ENCODE results near the gene NCAPD3.
"Not testable (repeated sequence)": the region's sequence is repeated elsewhere in the genome, so short reads cannot be mapped to it uniquely, and the experiment has no call there.

The NCAPD3 gene

DNA sequence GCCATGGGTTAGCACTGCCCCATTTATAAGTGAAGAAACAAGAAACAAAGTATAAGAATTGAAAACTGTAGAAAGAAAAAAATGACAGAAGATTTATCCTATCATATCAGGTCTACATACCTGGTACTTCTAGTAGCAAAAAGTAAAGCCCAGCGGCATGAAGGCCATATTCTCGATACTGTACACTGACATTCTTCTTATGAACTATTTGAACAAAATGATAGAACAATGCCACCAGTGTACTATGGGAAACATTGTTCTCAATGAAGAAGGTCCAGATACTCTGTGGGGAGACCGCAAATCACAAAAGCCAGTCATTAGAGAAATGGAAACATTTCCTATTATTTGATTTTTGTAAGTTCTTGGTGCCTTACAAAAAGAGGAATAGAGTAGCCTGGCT lies 7.0 kb downstream of the NCAPD3 start:
- no peak for DNase-seq

DNA sequence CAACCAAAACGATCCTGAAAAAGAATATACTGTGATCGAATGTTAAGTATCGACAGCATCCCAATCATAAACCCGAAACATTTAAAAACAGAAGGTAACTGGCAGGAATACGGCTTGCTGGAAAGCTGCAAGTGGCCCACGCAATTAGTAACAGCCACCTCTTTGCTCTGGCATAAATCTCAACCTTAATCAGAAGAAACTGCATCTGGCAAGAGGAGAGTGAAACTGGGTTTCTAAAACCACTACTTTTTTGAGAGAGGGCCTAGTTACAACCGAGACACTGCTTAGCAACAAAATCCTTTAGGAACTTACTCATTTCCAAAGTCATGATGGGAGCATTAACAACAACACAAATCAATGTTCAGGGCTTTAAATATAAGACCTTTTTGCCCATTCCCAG lies 7.9 kb downstream of the NCAPD3 start:
- no peak for DNase-seq

DNA sequence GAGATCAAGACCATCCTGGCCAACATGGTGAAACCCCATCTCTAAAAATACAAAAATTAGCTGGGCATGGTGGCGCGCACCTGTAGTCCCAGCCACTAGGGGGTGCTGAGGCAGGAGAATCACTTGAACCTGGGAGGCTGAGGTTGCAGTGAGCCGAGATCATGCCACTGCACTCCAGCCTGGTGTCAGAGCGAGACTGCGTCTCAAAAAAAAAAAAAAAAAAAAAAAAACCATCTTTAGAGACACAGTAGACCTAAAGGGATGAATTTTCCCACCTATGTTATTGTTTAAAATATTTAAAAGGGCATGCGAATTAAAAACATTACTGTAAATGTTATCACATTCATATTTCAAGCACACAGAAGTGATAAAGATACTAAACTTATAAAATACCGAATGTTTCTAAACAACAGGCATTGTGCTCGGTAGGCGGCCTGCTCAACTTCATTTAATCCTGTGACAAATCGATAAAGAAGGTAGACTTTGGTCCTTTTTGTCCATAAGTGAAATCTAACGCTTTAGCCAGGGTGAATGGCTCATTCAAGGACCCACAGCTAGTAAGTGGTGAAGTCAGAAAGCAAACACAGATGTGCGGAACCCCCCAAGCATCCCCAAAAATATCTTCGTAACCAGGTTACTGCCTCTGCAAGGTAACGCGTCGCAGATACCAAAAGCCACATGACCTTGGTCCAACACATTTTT lies 16.1 kb downstream of the NCAPD3 start:
- DNase-seq: peak; percentile 71

DNA sequence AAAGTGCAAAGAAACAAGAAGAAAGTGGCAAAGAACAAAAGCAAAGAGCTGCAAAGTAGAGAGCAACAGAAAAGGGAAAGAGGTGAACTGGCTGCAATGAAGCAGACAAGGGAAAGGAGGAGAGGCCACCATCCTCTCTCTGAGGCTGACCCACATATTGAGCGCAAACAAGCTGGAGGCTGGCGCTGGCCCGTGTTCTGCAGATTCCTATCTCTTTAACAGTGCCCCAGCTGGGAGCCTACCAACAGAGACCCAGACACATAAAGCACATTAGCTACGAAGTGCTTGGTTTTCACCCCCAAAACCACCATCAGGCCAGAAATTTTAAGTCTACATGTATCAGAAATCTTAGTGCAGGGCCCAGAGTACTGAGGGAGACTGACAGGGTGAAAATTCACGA lies 17.6 kb downstream of the NCAPD3 start:
- no peak for DNase-seq

DNA sequence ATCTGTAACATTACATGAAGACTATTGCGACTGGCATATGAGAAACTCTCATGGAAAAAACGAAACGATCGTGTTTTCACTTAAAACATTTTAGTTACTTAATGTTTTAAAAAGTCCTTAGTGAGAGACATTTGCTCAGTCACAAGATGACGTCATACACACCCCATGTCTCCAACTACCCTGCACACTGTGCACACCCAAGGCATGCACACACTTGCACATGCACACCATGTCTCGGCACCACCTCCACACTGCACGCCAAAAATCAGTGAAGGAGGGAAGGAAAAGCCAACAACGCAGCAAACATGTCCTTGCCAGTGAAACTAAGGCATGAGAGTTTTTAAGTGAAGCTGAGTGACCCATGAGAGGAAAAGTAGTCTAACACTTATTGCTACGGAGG lies 18.0 kb downstream of the NCAPD3 start:
- no peak for DNase-seq

DNA sequence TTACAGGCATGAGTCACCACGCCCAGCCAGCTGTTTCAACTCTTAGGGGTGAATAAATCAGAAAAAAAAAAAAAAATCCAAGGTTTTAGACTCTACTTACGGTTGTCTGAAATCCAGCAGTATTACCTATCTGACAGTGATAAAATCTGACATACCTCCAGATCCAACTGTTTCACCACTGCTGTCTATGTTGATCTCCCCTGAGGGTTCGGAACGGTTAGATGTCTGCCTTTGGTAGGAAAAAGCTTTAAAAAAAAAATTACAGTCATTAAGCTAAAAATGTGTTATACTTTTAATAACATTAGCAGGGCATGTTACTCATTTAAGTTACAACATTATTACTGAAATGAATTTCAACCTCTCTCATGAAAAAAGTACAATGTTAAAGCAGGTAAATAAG lies 21.1 kb downstream of the NCAPD3 start:
- no peak for DNase-seq

DNA sequence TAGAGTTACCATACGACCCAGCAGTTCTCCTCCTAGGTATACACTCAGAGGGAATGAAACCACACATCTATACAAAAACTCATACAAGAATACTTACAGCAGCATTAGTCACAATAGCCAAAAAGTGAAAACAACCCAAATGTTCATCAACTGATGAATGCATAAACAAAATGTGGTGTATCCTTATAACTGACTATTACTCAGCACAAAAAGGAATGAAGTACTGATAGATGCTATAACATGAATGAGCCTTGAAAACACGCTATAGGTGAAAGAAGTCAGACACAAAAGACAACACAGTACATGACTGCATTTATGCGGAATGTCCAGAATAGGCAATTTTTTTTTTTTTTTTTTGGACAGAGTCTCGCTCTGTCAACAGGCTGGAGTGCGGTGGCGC lies 23.1 kb downstream of the NCAPD3 start:
- DNase-seq: no peak

DNA sequence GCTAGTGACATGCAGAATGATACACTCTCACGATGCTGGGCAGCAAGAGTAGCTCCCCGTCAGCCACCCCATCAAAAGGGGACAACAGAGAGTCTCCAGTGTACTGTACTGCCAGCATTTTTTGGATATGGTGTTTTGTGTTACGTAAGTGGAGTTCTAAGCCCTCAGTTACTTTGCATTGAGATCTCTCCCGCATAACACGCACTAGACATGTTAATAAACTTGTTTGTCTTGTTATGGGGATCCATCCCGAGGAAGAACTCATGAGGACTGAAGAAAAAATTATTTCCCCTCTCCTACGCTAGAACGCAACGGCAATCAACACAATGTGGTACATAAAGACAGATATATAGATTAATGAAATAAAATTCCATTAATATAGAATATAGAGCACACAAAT lies 24.2 kb downstream of the NCAPD3 start:
- no peak for DNase-seq

DNA sequence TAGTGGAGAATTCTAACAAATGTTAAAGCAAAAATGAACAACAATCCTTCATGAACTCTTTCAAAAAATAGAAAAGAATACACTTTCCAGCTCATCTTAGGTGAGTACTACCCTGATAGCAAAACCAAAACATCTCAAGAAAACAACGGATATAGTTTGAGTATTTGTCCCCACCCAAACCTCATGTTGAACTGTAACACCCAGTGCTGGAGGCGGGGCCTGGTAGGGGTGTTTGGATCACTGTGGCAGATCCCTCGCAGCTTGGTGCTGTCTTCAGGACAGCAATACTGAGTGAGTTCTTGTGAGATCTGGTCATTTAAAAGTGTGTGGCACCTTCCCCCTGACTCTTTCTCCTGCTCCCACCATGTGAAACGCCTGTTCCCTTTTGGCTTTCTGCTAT lies 27.0 kb downstream of the NCAPD3 start:
- DNase-seq: peak; percentile 26

DNA sequence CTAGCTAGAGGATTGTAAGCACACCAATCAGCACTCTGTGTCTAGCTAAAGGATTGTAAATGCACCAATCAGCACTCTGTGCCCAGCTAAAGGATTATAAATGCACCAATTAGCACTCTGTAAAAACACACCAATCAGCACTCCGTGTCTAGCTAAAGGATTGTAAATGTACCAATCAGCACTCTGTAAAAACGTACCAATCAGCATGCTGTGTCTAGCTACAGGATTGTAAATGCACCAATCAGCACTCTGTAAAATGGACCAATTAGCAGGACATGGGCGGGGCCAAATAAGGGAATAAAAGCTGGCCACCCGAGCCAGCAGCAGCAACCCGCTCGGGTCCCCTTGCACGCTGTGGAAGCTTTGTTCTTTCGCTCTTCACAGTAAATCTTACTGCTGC lies 35.7 kb downstream of the NCAPD3 start:
- DNase-seq: not testable (repeated sequence)

DNA sequence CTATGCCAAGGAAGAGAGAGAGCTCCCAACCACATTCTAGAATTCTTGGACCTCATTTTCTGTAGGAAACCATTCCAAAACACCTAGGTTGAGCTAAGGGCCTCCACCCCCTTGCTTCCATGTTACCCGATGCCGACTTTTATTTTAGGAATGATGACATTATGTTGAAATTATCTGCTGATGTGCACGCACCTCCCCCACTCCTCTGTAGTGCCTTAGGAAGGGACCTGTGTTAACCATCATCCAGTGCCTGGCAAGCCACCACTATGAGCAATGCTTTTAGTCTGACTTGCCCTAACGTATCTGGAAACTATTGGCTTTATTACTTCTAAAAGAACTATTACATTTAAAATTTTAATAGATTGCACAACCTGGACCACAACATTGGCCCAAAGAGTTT lies 42.1 kb downstream of the NCAPD3 start:
- DNase-seq: no peak

DNA sequence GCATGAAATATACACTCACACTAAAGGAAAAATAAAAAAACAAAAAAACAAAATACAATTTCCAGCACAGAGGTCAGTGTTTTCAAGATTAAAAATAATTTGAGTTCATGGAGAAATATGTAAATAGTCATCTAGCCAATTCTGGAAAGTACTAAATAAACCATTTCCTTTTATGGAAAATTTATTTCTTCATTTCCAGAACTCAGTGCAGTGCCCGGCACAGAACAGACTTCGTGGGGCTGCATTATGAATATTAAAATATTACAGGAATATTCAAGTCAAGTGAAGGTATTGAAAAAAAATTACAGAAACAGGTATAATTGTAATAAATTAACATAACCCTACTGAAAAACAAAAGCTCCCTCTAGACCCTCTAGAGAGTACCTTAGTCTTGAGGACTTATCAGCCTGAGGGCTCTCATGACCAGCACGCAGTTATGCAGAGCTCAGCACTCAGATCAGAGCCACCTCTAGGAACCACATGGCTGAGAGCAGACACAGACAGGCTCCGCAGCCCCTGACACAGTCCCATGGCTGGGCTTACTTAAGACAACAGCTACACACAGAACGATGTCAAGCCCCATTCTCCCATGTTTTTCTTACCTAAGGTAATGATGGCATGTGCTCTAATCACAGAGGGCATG lies 45.6 kb downstream of the NCAPD3 start:
- DNase-seq: no peak

DNA sequence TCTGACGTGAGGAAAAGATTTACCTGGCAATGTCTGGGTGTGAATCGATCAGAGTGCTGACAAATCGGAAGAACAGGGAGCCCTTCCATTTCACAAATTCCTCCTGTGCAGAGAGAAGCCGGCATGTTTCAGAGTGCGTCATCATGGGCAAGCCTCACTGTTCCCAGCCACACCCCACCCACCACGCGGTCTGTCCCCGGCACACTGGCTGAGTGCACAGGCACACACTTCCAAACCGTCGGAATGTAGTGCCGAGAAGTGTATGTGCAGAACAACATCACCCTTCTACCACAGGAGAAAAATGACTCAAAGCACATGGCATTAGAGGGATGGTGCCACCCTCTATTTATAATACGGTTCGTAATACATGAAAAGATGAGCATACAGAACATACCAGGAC lies 47.5 kb downstream of the NCAPD3 start:
- no peak for DNase-seq

DNA sequence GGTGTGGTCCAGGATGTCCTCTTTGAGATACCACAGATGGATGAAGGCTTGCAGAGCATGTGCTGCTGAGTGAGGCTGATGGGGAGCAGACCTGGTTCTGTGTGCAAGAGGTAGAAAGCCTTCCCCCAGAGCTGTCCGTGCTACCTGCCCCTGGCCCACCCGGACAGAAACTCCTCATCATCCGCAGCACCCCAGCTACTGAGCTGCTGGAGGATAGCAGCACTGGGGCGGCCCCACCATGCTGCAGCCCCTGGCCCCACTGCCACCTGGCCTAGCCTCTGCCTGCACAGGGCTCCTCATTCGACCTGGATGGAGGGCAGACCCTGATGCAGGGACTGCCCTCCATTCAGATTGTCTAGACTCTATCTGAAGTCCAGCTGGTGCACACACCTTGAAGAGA lies 50.5 kb downstream of the NCAPD3 start:
- DNase-seq: no peak

DNA sequence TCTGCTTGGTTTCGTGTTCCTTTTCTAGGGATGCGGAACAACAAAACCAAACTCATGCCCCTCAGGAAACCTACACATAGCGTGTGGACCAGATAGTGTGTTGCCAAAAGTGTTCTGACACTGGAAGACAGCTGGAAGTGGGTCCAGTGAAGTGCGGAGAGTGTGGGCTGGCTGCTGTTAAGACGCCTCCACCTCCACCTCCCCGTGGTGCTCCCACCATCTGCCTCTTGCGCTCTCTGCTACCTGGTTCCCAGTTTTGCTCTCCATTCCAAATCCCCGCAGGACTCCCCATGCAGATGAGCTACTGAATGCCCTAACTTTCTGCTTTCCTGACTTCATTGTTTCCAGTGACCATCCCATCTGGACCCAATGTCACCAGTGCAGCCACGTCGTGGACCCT lies 51.8 kb downstream of the NCAPD3 start:
- no peak for DNase-seq

DNA sequence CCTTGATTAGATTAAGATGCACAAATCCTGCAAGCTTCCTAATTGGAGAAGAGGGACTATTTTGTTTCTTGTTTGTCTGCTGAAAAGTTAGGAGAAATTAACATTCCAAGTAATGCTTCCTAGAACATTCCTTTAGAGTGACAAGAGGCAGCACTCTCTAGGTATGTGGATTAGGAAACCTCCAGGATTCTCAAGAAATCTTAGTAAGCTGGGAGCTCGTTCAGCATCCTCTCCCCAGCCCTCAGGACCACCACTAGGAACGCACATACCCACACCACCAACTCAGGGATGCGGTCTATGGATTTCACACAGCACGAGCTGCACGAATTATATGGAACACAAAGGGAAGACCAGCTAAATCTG lies 52.9 kb downstream of the NCAPD3 start:
- DNase-seq: no peak

DNA sequence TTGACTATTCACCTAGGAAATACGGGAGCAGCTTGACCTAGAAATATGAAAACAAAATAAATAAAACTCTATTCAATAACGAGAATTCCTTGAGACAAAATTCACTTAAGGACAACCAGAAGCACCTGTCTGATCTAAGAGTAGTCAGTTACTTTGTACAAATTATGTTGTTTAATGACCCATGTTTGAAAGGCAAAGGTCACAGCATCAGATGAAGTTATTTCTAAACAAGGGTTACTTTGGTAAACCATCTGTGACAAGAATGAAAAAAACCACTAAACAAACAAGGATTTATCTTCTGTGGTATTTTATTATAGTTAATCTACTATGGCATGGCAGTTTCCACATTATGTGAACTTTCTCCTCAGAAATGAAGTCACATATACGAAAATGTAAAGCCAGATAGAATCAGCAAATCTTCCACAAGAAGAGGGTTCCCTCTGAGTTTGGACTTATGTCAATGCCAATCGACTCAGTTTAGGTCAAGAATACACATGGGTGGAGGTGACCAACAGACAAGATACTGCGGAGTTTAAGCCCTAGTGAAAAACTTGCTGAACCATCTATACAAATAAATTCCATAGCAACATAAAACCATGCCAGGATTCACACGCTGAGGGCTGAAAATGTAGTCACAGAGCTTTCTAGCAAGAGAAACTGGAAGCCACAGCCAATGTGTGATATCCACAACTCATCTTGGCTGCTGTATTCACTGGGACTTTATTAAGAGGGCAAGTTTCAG lies 53.4 kb downstream of the NCAPD3 start:
- DNase-seq: no peak

DNA sequence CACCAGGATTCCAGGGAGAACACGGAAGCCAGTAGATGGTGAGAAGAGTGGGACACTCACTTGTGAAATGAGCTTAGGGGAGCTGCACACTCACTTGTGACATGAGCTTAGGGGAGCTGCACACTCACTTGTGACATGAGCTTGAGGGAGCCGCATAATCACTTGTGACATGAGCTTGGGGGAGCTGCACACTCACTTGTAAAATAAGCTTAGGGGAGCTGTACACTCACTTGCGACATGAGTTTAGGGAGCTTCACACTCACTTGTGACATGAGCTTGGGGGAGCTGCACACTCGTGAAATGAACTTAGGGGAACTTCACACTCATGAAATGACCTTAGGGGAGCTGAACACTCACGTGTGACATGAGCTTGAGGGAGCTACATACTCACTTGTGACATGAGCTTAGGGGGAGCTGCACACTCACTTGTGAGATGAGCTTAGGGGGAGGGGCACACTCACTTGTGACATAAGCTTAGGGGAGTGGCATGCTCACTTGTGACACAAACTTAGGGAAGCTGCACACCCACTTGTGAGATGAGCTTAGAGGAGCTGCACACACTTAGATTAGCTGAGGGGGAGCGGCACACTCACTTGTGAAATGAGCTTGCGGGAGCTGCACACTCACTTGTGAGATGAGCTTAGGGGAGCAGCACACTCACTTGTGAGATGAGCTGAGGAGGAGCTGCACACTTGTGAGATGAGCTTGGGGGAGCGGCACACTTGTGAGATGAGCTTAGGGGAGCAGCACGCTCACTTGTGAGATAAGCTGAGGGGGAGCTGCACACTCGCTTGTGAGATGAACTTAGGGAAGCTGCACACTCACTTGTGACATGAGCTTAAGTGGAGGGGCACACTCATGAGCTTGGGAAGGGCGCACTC lies 59.0 kb downstream of the NCAPD3 start:
- DNase-seq: no peak

DNA sequence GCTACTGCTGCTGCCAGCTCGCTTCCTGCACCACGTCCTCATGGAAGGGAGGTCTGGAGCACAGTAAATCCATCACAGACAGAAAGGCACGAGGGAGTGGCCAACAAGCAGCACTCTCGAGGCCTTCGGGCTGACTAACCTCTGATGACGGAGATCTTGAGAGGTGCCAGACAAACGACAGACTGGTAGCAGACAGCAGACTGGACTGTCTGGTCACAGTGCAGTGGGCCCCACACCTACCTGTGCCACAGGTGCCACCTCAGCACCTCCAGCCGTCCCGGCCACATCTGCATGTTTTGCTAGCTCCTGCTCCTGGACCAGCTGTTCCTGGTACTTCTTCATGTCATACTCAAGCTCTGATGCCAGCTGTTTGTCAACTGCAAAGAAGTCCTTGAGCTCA lies 64.1 kb downstream of the NCAPD3 start:
- DNase-seq: no peak

DNA sequence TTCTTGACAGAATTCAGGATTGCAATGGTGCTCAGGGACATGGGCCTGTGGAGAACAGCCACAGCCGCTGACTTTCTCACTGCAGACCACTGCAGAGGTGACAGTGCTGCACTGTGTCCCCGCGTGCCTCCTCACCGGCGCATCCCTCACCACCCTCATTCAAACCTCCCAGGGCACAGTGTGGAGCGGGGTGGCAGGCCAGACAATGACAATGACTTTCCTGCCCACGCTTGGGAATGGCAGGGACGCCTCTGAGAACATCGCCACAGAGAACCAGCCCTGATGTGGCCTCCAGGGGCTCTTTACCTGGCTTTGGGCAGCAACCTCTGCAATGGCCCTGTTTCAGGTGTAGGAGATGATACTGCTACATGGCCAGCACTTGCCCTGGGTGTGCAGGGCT lies 65.7 kb downstream of the NCAPD3 start:
- DNase-seq: no peak

DNA sequence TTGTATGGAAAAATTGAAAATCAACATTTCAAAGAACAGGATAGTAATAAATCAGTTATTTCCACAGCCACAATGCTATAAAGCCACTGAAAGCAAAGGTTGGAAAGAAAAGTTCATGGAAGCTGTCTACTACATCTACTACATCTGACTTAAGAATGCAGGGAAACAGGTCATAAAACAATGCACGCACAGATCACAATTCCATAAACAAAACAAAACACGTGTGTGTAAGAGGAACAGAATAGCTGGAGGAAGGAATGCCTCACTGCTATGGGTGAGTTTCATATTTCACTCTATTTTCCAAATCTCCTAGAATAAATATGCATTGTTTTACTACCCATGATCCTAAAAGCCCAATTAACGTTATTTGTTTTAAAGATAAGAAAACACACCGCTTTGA lies 66.3 kb downstream of the NCAPD3 start:
- DNase-seq: no peak

DNA sequence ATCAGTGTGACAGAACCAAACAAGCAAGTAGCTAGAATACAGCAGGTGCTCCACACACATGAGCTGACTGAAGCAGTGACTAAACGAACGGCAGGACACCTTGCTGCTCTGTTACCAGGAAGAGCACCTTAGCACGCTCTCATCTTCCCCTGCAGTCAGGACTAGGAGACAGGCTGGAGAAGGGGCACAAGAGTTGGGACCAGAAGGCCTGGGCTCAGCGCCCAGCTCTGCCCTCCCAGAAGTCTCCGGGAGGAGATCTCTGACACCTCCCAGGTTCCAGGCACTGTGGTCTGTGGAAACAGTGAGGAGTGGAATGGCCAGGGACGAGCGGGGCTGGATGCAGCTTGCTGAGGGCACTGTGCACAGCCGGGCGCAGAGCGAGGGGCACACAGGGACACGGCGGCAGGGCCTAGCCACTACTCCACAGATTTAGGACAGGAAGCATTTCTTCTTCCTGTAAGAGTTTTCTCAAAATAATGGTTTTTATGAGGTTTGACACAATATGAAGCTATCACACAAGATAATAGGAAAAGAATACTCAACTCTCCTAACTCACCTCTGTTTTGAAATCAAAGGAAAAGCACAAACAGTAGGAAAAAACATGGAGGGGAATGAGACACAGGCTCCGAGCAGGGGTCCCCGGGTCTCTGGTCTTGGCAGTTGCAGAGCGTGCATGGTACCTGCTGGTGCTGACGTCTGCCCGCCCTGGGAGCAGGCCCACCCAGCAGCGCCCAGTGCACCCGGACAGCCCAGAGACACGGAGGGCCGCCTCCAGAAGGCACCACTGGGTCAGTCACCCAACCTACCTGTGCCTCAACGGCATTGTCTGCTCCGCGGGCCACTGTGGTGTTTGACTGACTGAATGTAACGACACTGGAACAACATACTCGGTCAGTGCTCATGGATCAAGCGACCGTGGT lies 67.6 kb downstream of the NCAPD3 start:
- no peak for DNase-seq

All from CD4-positive, alpha-beta T cell treated with Interleukin-17A for 4 hours (primary cell).